ENCODE results near the gene FRMD4A.

DNA sequence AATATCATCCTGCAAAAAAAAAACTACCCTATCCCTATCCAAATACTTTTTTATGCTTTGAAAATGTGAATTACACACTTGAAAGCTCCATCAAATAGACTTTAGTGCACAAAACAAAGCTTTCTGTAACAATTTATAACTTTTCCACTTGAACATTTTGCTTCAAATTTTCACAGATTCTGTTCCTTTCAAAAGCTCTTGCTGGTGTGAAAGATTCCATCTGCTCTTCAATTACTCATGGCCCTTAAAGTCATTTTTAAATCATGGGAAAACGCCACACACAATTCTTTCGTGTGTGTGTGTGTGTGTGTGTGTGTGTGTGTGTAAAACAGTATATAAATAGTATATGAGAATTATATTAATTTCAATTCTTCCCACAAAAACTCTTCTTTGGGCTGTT, 576.4 kb downstream of the FRMD4A start:
- TF ChIP-seq EZH2 (IDR thresholded peaks at IDR 0.05; ENCODE audit: insufficient read depth, poor library complexity, severe bottlenecking) (no peak), EZH2phosphoT487 (IDR thresholded peaks at IDR 0.05; ENCODE audit: insufficient read depth, low read depth) (no peak)
